Thyroid gland (tissue), 4 donors: ENCODE measurements around the gene MTCL1. TPM values are rescaled to one million over a fixed set of nuclear protein-coding genes. Genes with fewer than 3 reads are reported as not detected.

Source experiments
- DNase-seq, 2 donors: peaks; one replicate each; pipeline ENCODE4 v3.0.0-alpha.2; 2019
- H3K27ac ChIP-seq, 3 donors: fragments of 200-600 bp; sonication (generic); 1 replicate in 2 of 3; 2 replicates in 1 of 3; pipeline ENCODE4 v1.5.1; 2016 to 2019; ENCODE audit warnings: mild to moderate bottlenecking in 1 of 3, moderate library complexity in 1 of 3
- H3K27me3 ChIP-seq: fragments of 200-600 bp; sonication (generic); one replicate; pipeline ENCODE4 v1.5.1; 2019
- H3K36me3 ChIP-seq, 2 donors: fragments of 200-600 bp; sonication (generic); one replicate each; pipeline ENCODE4 v1.5.1; 2016 to 2019
- H3K4me1 ChIP-seq, 2 donors: fragments of 200-600 bp; sonication (generic); one replicate each; pipeline ENCODE4 v1.5.1; 2017 to 2019
- H3K4me3 ChIP-seq, 3 donors: fragments of 200-600 bp; sonication (generic); replicated peaks in 1 of 3; 1 replicate in 2 of 3; 2 replicates in 1 of 3; pipeline ENCODE4 v1.5.1; 2016; ENCODE audit warnings: mild to moderate bottlenecking in 1 of 3
- H3K9me3 ChIP-seq: fragments of 200-600 bp; sonication (generic); one replicate; pipeline ENCODE4 v1.5.1; 2017
- CTCF ChIP-seq, 6 experiments: fragments of 200-600 bp in 3 of 6; fragments of 450-650 bp in 3 of 6; sonication (generic) in 3 of 6; IDR thresholded peaks; one replicate each; pipeline ENCODE4 v1.5.1; 2016 to 2019; ENCODE audit warnings: antibody characterized with exemption in 6 of 6, mild to moderate bottlenecking in 2 of 6, inconsistent platforms in 1 of 6, moderate library complexity in 1 of 6
- POLR2A ChIP-seq, 2 donors: fragments of 450-650 bp; IDR thresholded peaks; one replicate each; pipeline ENCODE4 v1.6.1; 2017; ENCODE audit warnings: antibody characterized with exemption in 2 of 2, mild to moderate bottlenecking in 2 of 2, moderate library complexity in 1 of 2
- WGBS, 2 donors: methylation state at CpG; one replicate each; pipeline ENCODE4 v1.1.5; 2017; 5-methylcytosine and 5-hydroxymethylcytosine counted together
- intact Hi-C: fragments of 100-400 bp; cut with DNase I; formaldehyde crosslinking; loops from one replicate; pipeline ENCODE4 v1.15.1; 2023
- total RNA-seq, 4 donors: library from RNA; depleted of rRNA; stranded (reverse); fragments of >200 nt; gene quantifications; one replicate each; pipeline ENCODE4 v1.2.3, GENCODE V29; 2016

Gene MTCL1
- total RNA-seq, 4 donors from 2014 or later, result 2.0 to 3.2 (median 2.5) TPM

- TF ChIP-seq CTCF (IDR thresholded peaks at IDR 0.05) (no peak), POLR2A (IDR thresholded peaks at IDR 0.05) (no peak)
- peaks cover 0 to 6% of the 10 kb centered on the region in 2 donors for H3K4me1 ChIP-seq
- intact Hi-C loops, result no loop called here
- no peak for DNase-seq
- no peaks in the 10 kb centered on the region for H3K36me3 ChIP-seq
- no peaks in the 10 kb centered on the region for H3K27me3 ChIP-seq
- no peak overlapping the region for H3K4me3 ChIP-seq
- no peaks in the 10 kb centered on the region for H3K9me3 ChIP-seq
- 63 to 69% methylated on average over 5 of the region's 5 CpGs for WGBS, 2 donors
- H3K27ac ChIP-seq, result no peak overlapping the region
Measured at GRCh38 chr18:8711736-8712135, 6.4 kb downstream of the MTCL1 start.

GRCh38 chr18:8713691-8714090, 8.3 kb downstream of the MTCL1 start:
- H3K4me3 ChIP-seq, result no peak overlapping the region
- no peak for DNase-seq
- H3K27ac ChIP-seq, result no peak overlapping the region
- H3K36me3 ChIP-seq, result no peaks in the 10 kb centered on the region
- H3K4me1 ChIP-seq, result no peaks in the 10 kb centered on the region
- TF ChIP-seq CTCF (IDR thresholded peaks at IDR 0.05) (no peak), POLR2A (IDR thresholded peaks at IDR 0.05) (no peak)
- intact Hi-C loops, result no loop called here
- WGBS, 2 donors, result 56 to 59% methylated on average over 8 of the region's 8 CpGs
- no peaks in the 10 kb centered on the region for H3K9me3 ChIP-seq
- no peaks in the 10 kb centered on the region for H3K27me3 ChIP-seq

- no peak for DNase-seq
- intact Hi-C loops, result no loop called here
- H3K27ac ChIP-seq, result no peak overlapping the region
Measured at GRCh38 chr18:8715599-8715998, 10.2 kb downstream of the MTCL1 start.

GRCh38 chr18:8717011-8717770, 11.8 kb downstream of the MTCL1 start:
- Histone ChIP-seq H3K9me3 (no peaks in the 10 kb centered on the region), H3K27ac (no peak overlapping the region), H3K4me1 (no peaks in the 10 kb centered on the region), H3K27me3 (no peaks in the 10 kb centered on the region), H3K4me3 (no peak overlapping the region), H3K36me3 (no peaks in the 10 kb centered on the region)
- intact Hi-C loops, result no loop called here
- TF ChIP-seq CTCF (IDR thresholded peaks at IDR 0.05) (no peak), POLR2A (IDR thresholded peaks at IDR 0.05) (no peak)
- no peak for DNase-seq
- 83 to 89% methylated on average over 13 of the region's 13 CpGs for WGBS, 2 donors

More at GRCh38 chr18:8715599-8715998, 10.2 kb downstream of the MTCL1 start:
- no peak for TF ChIP-seq CTCF (IDR thresholded peaks at IDR 0.05)
- TF ChIP-seq POLR2A (IDR thresholded peaks at IDR 0.05), result no peak
- 79% methylated on average over 4 of the region's 4 CpGs for WGBS, 2 donors
- Histone ChIP-seq H3K9me3 (no peaks in the 10 kb centered on the region), H3K4me3 (no peak overlapping the region), H3K4me1 (no peaks in the 10 kb centered on the region), H3K36me3 (no peaks in the 10 kb centered on the region), H3K27me3 (no peaks in the 10 kb centered on the region)

GRCh38 chr18:8718401-8718913, 13.1 kb downstream of the MTCL1 start:
- intact Hi-C loops, result no loop called here
- Histone ChIP-seq H3K27me3 (no peaks in the 10 kb centered on the region), H3K4me1 (no peaks in the 10 kb centered on the region), H3K36me3 (no peaks in the 10 kb centered on the region), H3K27ac (no peak overlapping the region), H3K4me3 (no peak overlapping the region), H3K9me3 (no peaks in the 10 kb centered on the region)
- WGBS, 2 donors, result 91 to 92% methylated on average over 16 of the region's 16 CpGs
- TF ChIP-seq CTCF (IDR thresholded peaks at IDR 0.05) (no peak), POLR2A (IDR thresholded peaks at IDR 0.05) (no peak)
- no peak for DNase-seq
